Diencephalon (tissue), 1 donor: Measurements from ENCODE around the gene SPA17. TPM values are rescaled to one million over a fixed set of nuclear protein-coding genes. Genes with fewer than 3 reads are reported as not detected.

ENCODE experiments used
- small RNA-seq: library from RNA; depleted of rRNA; stranded (forward); fragments of <200 nt; gene quantifications from one replicate; pipeline ENCODE3, GENCODE V24; 2014
- total RNA-seq: library from RNA; depleted of rRNA; stranded (reverse); fragments of >200 nt; gene quantifications from one replicate; pipeline ENCODE4 v1.2.3, GENCODE V29; 2014

Gene SPA17
- 16.4 TPM for total RNA-seq

GRCh38 chr11:124673333-124674167 is at the start of gene SPA17, which contains the start of gene SIAE:
TSS of gene SPA17 (plus strand) at chr11:124673904. CDS start at chr11:124675265, 1,361 bp downstream.
TSS of gene SIAE (minus strand) at chr11:124673739. CDS start at chr11:124673708, 31 bp downstream.

GRCh38 chr11:124739479-124740276 is 66.0 kb downstream of the SPA17 start, which contains the start of gene NRGN:
TSS of gene NRGN (plus strand) at chr11:124739942. CDS start at chr11:124740085, 143 bp downstream.

Small RNA genes lying within 50 kb of the gene (small RNA-seq; reads per million reads assigned to genes)
- gene RNA5SP352, result not detected

Other genes starting within 250 kb of the SPA17 start
- gene OR8B4, start 249.0 kb upstream of the SPA17 start, total RNA-seq, result not detected
- gene OR8B8, start 228.2 kb upstream of the SPA17 start, total RNA-seq, result not detected
- gene OR8B12, start 130.2 kb upstream of the SPA17 start, total RNA-seq, result not detected
- gene OR8A1, start 103.9 kb upstream of the SPA17 start, total RNA-seq, result 0.23 TPM
- gene PANX3, start 62.5 kb upstream of the SPA17 start, total RNA-seq, result not detected
- gene TBRG1, start 51.0 kb upstream of the SPA17 start, total RNA-seq, result 51.0 TPM
- gene SIAE, start 165 bp upstream of the SPA17 start, total RNA-seq, result 22.6 TPM
- gene NRGN, start 66.0 kb downstream of the SPA17 start, total RNA-seq, result 3.7 TPM
- not detected for gene VSIG2, start 78.4 kb downstream of the SPA17 start, total RNA-seq
- gene ESAM, start 88.4 kb downstream of the SPA17 start, total RNA-seq, result 8.3 TPM
- gene MSANTD2, start 126.5 kb downstream of the SPA17 start, total RNA-seq, result 21.5 TPM
- gene ROBO3, start 191.5 kb downstream of the SPA17 start, total RNA-seq, result 15.5 TPM
- 8.1 TPM for gene ROBO4, start 224.0 kb downstream of the SPA17 start, total RNA-seq
- gene HEPN1, start 245.3 kb downstream of the SPA17 start, total RNA-seq, result not detected